Measurements from ENCODE around the gene AFF1.
"Not testable (repeated sequence)": the region's sequence is repeated elsewhere in the genome, so short reads cannot be mapped to it uniquely, and the experiment has no call there.

Gene AFF1

DNA sequence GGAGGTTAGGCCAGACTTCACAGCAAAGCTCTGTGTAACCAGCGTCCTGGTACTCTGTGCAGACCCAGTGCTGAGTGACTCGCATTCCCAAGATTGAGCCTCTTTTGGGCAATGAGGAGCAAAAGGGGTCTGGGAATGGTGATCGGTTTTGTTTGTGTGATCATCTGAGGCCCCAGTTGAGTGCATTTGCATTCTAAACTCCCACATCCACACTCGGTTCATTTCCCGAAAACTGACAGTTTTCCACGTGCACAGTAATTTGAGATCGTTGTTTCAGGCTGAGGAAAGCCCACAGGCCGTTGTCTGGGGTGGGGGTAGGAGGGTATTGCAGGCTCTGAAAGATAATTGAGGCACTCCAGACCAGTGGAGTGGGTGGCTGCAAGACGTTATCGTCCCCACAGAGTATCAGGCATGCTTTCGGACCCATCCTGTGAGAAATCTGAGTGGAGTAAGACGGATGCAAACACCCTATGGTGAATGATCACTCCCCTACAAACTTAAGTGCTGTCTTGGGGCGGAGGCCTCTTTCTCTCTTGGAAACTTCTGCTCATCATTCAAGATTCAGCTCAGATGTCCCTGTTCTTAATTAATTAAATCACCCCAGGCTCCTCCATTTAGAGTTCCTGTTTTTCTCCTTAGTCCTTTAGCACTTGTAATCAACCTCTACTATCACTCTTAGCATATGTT lies 96.1 kb downstream of the AFF1 start:
- Histone ChIP-seq H3K4me1 (ENCODE audit: control insufficient read depth, insufficient read depth, low read length) (peaks cover 74% of the 10 kb centered on the region), H3K9me3 (ENCODE audit: control insufficient read depth, insufficient read depth, low read length) (no peaks in the 10 kb centered on the region), H3K36me3 (ENCODE audit: control insufficient read depth, insufficient read depth, low read length) (no peaks in the 10 kb centered on the region), H3K4me3 (ENCODE audit: low read depth, low read length) (no peak overlapping the region), H3K27ac (ENCODE audit: low read depth, low read length) (peak overlapping the region; percentile 85), H3K27me3 (ENCODE audit: control insufficient read depth, insufficient read depth, low read length) (no peaks in the 10 kb centered on the region), H3K9ac (ENCODE audit: low read depth, low read length) (no peak overlapping the region; the same call in 1 of the 2 replicates)

GRCh38 chr4:87031920-87032319 lies 97.1 kb downstream of the AFF1 start:
- Histone ChIP-seq H3K27ac (ENCODE audit: low read depth, low read length) (peak overlapping the region; percentile 85), H3K4me1 (ENCODE audit: control insufficient read depth, insufficient read depth, low read length) (peaks cover 77% of the 10 kb centered on the region), H3K9me3 (ENCODE audit: control insufficient read depth, insufficient read depth, low read length) (no peaks in the 10 kb centered on the region), H3K9ac (ENCODE audit: low read depth, low read length) (no peak overlapping the region), H3K4me3 (ENCODE audit: low read depth, low read length) (no peak overlapping the region), H3K27me3 (ENCODE audit: control insufficient read depth, insufficient read depth, low read length) (no peaks in the 10 kb centered on the region), H3K36me3 (ENCODE audit: control insufficient read depth, insufficient read depth, low read length) (no peaks in the 10 kb centered on the region)

- no peak overlapping the region for H3K9ac ChIP-seq (ENCODE audit: low read depth, low read length)
- no peak overlapping the region for H3K4me3 ChIP-seq (ENCODE audit: low read depth, low read length)
- H3K4me1 ChIP-seq (ENCODE audit: control insufficient read depth, insufficient read depth, low read length) = peaks cover 84% of the 10 kb centered on the region
- H3K27ac ChIP-seq (ENCODE audit: low read depth, low read length) = peak overlapping the region; percentile 85
- no peaks in the 10 kb centered on the region for H3K9me3 ChIP-seq (ENCODE audit: control insufficient read depth, insufficient read depth, low read length)
- no peaks in the 10 kb centered on the region for H3K27me3 ChIP-seq (ENCODE audit: control insufficient read depth, insufficient read depth, low read length)
- no peaks in the 10 kb centered on the region for H3K36me3 ChIP-seq (ENCODE audit: control insufficient read depth, insufficient read depth, low read length)
These were observed 98.2 kb downstream of the AFF1 start for GRCh38 chr4:87032884-87033533.

DNA sequence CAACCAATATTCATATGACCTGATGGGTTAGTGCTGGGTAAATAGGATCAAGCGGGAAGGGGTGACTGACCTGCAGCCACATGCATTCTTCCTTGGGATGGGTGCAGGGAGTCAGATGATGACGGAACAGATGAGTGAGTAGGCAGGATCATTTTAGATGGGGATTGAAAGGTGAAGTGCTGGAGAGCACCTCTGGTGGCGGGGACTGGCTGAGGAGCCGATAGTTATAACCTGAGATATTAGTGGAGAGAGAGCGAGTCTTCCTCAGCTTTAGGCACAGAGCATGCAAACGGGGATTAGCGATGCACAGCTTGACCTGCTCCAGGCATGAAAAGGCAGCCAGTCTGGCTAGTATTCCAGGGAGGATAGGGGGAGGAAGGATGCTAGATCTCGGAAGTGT lies 99.1 kb downstream of the AFF1 start:
- Histone ChIP-seq H3K27me3 (ENCODE audit: control insufficient read depth, insufficient read depth, low read length) (no peaks in the 10 kb centered on the region), H3K27ac (ENCODE audit: low read depth, low read length) (peak overlapping the region; percentile 18), H3K9ac (ENCODE audit: low read depth, low read length) (no peak overlapping the region), H3K9me3 (ENCODE audit: control insufficient read depth, insufficient read depth, low read length) (no peaks in the 10 kb centered on the region), H3K4me1 (ENCODE audit: control insufficient read depth, insufficient read depth, low read length) (peaks cover 93% of the 10 kb centered on the region), H3K4me3 (ENCODE audit: low read depth, low read length) (no peak overlapping the region), H3K36me3 (ENCODE audit: control insufficient read depth, insufficient read depth, low read length) (no peaks in the 10 kb centered on the region)

DNA sequence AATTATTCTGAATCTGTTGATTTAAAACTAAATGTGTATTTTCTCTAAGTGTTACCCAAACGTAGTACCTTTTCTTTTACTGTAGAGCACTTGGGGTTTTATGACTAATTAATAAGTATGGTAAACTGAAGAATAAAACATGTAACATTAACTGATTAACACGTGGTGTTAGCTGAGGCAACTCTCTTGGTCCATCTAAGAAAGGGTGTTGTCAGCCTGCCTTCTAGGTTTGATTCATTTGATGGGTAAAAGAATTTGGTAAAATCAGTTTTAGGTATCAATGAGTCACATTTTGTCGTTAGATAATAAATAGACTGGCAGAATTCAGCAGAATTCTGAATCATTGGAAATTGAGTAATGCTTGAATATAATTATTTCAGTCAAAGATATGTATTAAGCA lies 99.7 kb downstream of the AFF1 start:
- Histone ChIP-seq H3K27ac (ENCODE audit: low read depth, low read length) (peak overlapping the region; percentile 7), H3K4me1 (ENCODE audit: control insufficient read depth, insufficient read depth, low read length) (peaks cover 94% of the 10 kb centered on the region), H3K4me3 (ENCODE audit: low read depth, low read length) (no peak overlapping the region), H3K36me3 (ENCODE audit: control insufficient read depth, insufficient read depth, low read length) (no peaks in the 10 kb centered on the region), H3K27me3 (ENCODE audit: control insufficient read depth, insufficient read depth, low read length) (no peaks in the 10 kb centered on the region), H3K9me3 (ENCODE audit: control insufficient read depth, insufficient read depth, low read length) (no peaks in the 10 kb centered on the region), H3K9ac (ENCODE audit: low read depth, low read length) (no peak overlapping the region)

DNA sequence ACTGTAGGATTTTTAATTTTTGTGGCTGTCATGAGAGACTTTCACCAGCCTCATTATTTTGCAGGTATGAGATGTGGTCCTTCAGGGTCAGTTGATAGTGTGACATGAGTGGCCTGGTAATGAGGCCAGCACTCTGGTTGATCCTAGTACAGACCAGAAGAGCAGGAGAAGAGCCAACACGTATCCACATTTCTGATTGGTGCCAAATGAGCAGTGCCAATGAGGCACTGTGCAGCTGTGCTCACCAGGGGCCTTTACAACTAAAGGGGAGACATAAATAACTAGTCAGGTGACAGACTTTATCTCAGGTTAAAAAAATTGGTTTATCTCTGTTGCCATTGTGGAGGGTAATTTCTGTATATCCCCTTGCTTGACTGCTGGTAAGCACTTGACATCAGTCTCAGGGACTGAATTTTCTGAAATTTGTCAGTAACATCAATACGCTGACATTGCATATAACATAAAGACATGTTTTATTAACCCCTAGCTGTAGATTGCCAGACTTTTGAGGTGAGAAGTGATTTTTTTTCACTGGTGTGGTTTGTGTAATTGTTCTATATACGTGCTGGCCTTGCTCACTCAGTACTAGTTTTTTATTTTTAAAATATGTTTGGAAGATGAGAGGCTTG lies 101.2 kb downstream of the AFF1 start:
- Histone ChIP-seq H3K4me1 (ENCODE audit: control insufficient read depth, insufficient read depth, low read length) (peaks cover 81% of the 10 kb centered on the region), H3K27ac (ENCODE audit: low read depth, low read length) (no peak overlapping the region), H3K9me3 (ENCODE audit: control insufficient read depth, insufficient read depth, low read length) (no peaks in the 10 kb centered on the region), H3K4me3 (ENCODE audit: low read depth, low read length) (no peak overlapping the region), H3K36me3 (ENCODE audit: control insufficient read depth, insufficient read depth, low read length) (no peaks in the 10 kb centered on the region), H3K9ac (ENCODE audit: low read depth, low read length) (no peak overlapping the region), H3K27me3 (ENCODE audit: control insufficient read depth, insufficient read depth, low read length) (no peaks in the 10 kb centered on the region)

GRCh38 chr4:87036713-87037112 lies 101.9 kb downstream of the AFF1 start:
- Histone ChIP-seq H3K4me3 (ENCODE audit: low read depth, low read length) (no peak overlapping the region), H3K9ac (ENCODE audit: low read depth, low read length) (no peak overlapping the region), H3K27ac (ENCODE audit: low read depth, low read length) (no peak overlapping the region), H3K36me3 (ENCODE audit: control insufficient read depth, insufficient read depth, low read length) (no peaks in the 10 kb centered on the region), H3K27me3 (ENCODE audit: control insufficient read depth, insufficient read depth, low read length) (no peaks in the 10 kb centered on the region), H3K9me3 (ENCODE audit: control insufficient read depth, insufficient read depth, low read length) (no peaks in the 10 kb centered on the region), H3K4me1 (ENCODE audit: control insufficient read depth, insufficient read depth, low read length) (peaks cover 73% of the 10 kb centered on the region)

- not testable (repeated sequence) for H3K27me3 ChIP-seq (ENCODE audit: control insufficient read depth, insufficient read depth, low read length); H3K36me3 ChIP-seq (ENCODE audit: control insufficient read depth, insufficient read depth, low read length); H3K9me3 ChIP-seq (ENCODE audit: control insufficient read depth, insufficient read depth, low read length); H3K4me3 ChIP-seq (ENCODE audit: low read depth, low read length); H3K9ac ChIP-seq (ENCODE audit: low read depth, low read length)
- Histone ChIP-seq H3K4me1 (ENCODE audit: control insufficient read depth, insufficient read depth, low read length) (peaks cover 69% of the 10 kb centered on the region), H3K27ac (ENCODE audit: low read depth, low read length) (peak overlapping the region; percentile 79)
These were observed 102.4 kb downstream of the AFF1 start for GRCh38 chr4:87037171-87037570.

DNA sequence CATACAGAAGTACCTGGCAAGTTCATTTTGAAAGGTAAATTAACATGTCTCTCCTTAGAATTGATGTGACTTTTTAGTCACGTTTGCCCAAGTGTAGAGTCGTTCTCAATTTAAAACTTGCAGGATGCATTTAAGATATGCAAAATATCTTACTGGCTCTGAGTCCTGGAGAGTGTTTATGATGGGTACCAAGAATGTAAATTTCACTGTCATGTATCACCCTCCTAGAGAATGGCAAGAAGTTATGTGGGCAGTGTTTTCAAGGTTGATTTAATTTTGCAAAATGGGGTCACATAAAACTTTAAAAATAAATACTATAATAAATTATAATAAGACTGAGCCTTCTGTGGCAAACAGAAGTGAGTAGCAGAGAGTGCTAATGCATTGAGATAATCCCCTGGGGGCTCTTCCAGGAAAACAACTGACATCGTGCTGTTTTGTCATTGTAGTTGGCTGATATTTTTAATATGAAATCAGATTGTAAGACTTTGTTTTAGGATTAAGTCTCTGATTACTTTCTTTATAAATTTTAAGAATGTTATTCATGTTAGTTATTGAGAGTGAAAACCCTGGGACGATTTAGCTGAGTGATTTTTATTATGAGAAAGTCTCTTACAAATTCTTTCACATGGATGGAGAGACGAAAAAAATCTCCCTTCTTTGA lies 103.0 kb downstream of the AFF1 start:
- H3K4me1 ChIP-seq (ENCODE audit: control insufficient read depth, insufficient read depth, low read length) = peaks cover 71% of the 10 kb centered on the region
- H3K9ac ChIP-seq (ENCODE audit: low read depth, low read length) = no peak overlapping the region
- no peaks in the 10 kb centered on the region for H3K27me3 ChIP-seq (ENCODE audit: control insufficient read depth, insufficient read depth, low read length)
- H3K4me3 ChIP-seq (ENCODE audit: low read depth, low read length) = no peak overlapping the region
- no peaks in the 10 kb centered on the region for H3K36me3 ChIP-seq (ENCODE audit: control insufficient read depth, insufficient read depth, low read length)
- H3K27ac ChIP-seq (ENCODE audit: low read depth, low read length) = peak overlapping the region; percentile 79
- H3K9me3 ChIP-seq (ENCODE audit: control insufficient read depth, insufficient read depth, low read length) = no peaks in the 10 kb centered on the region

DNA sequence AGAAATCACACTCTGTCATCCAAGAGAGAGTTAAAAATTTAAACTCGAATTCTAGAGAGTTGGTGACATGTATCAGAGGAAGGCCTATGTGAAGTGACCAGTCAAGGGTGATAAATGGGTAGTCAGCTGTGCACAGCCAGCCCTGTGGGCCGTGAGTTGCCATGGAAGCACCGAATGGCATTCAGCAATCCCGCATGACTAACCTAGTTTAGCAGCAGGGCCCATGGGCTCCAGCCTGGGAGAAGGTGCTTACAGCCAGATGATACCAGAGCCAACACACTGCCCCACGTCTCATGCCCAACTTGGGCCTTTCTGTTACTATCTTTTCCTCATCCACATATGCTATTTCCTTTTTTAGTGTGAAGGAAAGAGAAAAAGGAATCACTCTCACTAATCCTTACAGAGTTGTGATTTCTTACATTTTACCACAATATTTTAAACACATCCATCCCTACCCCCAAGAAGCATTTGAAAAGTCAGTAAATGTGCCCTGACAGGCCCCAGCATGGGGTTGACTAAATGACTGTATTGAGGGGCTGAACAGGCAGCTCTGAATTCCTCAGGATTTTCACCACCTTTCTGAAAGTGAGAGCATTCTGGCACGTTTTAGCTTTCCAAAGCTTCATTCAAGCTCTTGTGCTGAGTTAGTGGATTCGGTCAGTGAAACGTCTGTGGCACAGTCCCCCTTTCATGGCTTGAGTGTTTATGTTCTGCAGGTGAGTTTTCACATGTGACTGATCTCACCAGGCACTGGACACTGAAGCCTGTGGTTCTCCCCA lies 104.2 kb downstream of the AFF1 start:
- H3K4me1 ChIP-seq (ENCODE audit: control insufficient read depth, insufficient read depth, low read length) = peaks cover 68% of the 10 kb centered on the region
- H3K9me3 ChIP-seq (ENCODE audit: control insufficient read depth, insufficient read depth, low read length) = no peaks in the 10 kb centered on the region
- no peaks in the 10 kb centered on the region for H3K36me3 ChIP-seq (ENCODE audit: control insufficient read depth, insufficient read depth, low read length)
- no peaks in the 10 kb centered on the region for H3K27me3 ChIP-seq (ENCODE audit: control insufficient read depth, insufficient read depth, low read length)
- H3K27ac ChIP-seq (ENCODE audit: low read depth, low read length) = peak overlapping the region; percentile 79
- H3K9ac ChIP-seq (ENCODE audit: low read depth, low read length) = no peak overlapping the region
- H3K4me3 ChIP-seq (ENCODE audit: low read depth, low read length) = no peak overlapping the region

Measured in HUES48 (cell line).